Measurements from ENCODE around the gene CLHC1. TPM values are rescaled to one million over a fixed set of nuclear protein-coding genes. Genes with fewer than 3 reads are reported as not detected.

CLHC1 gene
- total and polyA plus RNA-seq, 3 donors from 2014 or later, result 7.9 to 21.2 (median 14.6) TPM

DNA sequence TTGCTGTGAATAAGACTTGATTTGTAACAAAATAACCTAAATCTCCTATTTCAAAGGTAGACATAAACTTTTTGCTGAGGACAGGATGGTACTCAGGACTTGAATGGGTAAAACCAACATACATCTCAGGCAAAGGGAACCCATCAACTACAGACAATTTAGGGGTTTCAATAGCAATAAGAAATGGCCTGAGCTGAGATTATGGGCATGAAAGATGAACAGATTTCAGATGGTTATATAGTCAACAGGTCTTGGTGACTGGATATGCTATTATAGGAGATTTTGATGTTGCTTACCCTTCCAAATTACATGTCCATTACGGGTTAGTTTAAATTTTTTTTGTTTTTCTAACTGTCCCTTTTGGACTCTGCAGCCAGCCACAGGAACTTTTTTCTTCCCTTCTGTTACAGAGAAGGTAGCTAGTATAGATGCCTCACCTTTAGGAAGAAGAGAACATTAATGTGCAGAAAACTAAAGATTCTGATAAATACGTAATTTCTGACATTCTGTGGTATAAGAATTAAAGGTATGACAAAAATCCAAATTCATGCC lies 5.0 kb upstream of the CLHC1 start:
- DNase-seq, result no peak
- H3K27me3 ChIP-seq, result no peaks in the 10 kb centered on the region
- H3K9me3 ChIP-seq, result no peaks in the 10 kb centered on the region
- H3K36me3 ChIP-seq (ENCODE audit: low read depth, missing control alignments), result no peaks in the 10 kb centered on the region
- H3K4me1 ChIP-seq, result peaks cover 11% of the 10 kb centered on the region
- intact Hi-C loops (cut with DNase I; ENCODE audit: low total_unique reads), result no loop called here
- no peak overlapping the region for H3K27ac ChIP-seq
- TF ChIP-seq, protein P1, sequence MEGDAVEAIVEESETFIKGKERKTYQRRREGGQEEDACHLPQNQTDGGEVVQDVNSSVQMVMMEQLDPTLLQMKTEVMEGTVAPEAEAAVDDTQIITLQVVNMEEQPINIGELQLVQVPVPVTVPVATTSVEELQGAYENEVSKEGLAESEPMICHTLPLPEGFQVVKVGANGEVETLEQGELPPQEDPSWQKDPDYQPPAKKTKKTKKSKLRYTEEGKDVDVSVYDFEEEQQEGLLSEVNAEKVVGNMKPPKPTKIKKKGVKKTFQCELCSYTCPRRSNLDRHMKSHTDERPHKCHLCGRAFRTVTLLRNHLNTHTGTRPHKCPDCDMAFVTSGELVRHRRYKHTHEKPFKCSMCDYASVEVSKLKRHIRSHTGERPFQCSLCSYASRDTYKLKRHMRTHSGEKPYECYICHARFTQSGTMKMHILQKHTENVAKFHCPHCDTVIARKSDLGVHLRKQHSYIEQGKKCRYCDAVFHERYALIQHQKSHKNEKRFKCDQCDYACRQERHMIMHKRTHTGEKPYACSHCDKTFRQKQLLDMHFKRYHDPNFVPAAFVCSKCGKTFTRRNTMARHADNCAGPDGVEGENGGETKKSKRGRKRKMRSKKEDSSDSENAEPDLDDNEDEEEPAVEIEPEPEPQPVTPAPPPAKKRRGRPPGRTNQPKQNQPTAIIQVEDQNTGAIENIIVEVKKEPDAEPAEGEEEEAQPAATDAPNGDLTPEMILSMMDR (IDR thresholded peaks at IDR 0.05), result no peak
- no peak for TF ChIP-seq POLR2A (IDR thresholded peaks at IDR 0.05)
- WGBS, 2 donors, result 88 to 89% methylated on average over 2 of the region's 2 CpGs
- no peak overlapping the region for H3K4me3 ChIP-seq

DNA sequence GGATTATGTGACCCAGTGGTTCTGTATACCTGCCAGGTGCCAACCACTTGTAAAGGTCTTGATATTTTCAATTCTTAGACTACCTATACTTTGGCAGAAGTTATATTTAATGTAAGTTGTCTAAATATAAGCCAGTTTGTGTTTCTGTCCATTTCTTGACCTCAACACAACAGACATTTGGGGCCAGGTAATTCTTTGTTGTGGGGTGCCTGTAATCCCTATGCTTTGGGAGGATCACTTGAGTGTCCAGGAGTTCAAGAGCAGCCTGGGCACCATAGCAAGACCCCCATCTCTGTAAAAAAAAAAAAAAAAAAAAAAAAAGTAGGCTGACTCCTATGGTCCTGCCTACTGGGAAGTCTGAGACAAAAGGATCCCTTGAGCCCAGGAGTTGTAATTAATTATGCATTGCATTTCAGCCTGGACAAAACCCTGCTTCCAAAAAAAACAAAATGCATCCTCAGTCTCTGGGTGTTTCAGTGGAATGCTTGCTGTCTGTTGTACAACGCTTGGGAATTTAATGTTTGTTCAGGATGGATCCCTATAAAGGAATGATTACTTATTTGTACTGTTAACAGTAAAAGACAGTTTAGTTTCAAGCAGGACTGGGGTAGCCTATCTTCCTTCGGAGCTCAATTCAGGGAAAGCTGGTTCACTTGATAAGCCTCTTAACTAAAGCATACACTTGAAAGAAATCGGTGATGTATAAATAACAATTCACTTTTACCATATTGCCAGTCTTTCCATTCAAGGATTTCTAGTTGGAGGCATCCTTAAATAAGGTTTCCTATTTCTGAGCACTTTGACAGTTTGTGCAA lies 3.8 kb upstream of the CLHC1 start:
- intact Hi-C loops (cut with DNase I; ENCODE audit: low total_unique reads), result no loop called here
- Histone ChIP-seq H3K4me1 (peaks cover 11% of the 10 kb centered on the region), H3K9me3 (no peaks in the 10 kb centered on the region), H3K27ac (no peak overlapping the region), H3K36me3 (ENCODE audit: low read depth, missing control alignments) (no peaks in the 10 kb centered on the region), H3K4me3 (no peak overlapping the region), H3K27me3 (no peaks in the 10 kb centered on the region)
- TF ChIP-seq, protein P1 (IDR thresholded peaks at IDR 0.05), result no peak
- no peak for TF ChIP-seq POLR2A (IDR thresholded peaks at IDR 0.05)
- no peak for DNase-seq
- WGBS, 2 donors, result 82 to 88% methylated on average over 3 of the region's 3 CpGs

DNA sequence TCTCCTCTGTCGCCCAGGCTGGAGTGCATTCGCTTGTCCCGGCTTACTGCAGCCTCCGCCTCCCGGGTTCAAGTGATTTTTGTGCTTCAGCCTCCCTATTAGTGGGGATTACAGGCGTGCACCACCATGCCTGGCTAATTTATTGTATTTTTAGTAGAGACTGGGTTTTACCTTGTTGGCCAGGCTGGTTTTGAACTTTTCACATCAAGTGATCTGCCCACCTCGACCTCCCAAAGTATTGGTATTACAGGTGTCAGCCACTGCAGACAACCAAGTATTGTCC lies 1.5 kb upstream of the CLHC1 start:
- peaks cover 11% of the 10 kb centered on the region for H3K4me1 ChIP-seq
- TF ChIP-seq POLR2A (IDR thresholded peaks at IDR 0.05), result no peak
- TF ChIP-seq, protein P1 (IDR thresholded peaks at IDR 0.05), result no peak
- no peaks in the 10 kb centered on the region for H3K9me3 ChIP-seq
- WGBS, 2 donors, result 48 to 56% methylated on average over 7 of the region's 7 CpGs
- H3K27me3 ChIP-seq, result no peaks in the 10 kb centered on the region
- peak overlapping the region; percentile 95 to 96 for H3K4me3 ChIP-seq
- intact Hi-C loops (cut with DNase I; ENCODE audit: low total_unique reads), result no loop called here
- no peak for DNase-seq
- no peaks in the 10 kb centered on the region for H3K36me3 ChIP-seq (ENCODE audit: low read depth, missing control alignments)
- H3K27ac ChIP-seq, result peak overlapping the region in 1 of 2 donors; percentile 95

DNA sequence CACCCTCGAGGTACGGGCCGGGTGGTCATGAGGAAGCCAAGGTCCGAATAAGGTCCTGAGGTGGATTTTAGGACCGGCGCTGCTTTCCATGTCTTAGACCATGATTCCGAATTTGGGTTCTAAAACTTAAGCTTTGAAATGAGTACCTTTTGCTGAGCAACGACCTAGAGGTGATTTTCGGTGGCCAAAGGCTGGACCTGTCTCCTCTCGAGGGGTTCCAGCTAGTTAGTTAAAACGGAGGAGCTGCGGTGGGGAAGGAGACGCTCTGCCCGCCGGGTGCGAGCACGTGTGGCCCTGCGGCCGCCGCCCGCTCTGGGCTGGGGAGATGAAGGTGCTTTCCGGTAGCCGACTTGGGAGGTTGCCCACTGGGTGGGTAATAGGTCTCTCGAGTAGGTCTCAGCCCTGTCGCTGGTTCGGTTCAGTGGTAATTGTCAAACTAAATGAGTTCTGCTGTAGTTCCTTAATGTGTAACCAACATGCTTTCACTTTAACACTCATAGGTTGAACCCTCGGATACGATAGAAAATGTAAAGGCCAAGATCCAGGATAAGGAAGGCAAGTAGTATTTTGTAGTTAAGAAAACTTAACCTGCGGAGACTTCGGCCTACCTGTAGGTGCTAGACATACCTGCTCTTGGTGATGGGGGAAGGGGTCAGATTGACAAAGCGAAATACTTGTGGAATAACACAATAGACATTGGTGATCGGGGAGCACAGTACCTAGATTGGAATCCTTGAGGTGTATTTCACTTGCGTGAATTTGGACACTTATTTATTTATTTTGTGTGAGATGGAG lies 967 bp upstream of the CLHC1 start:
- peak; percentile 42 for DNase-seq
- peak overlapping the region; percentile 95 to 98 for H3K27ac ChIP-seq
- TF ChIP-seq, protein P1 (IDR thresholded peaks at IDR 0.05), result no peak
- TF ChIP-seq POLR2A (IDR thresholded peaks at IDR 0.05), result no peak
- intact Hi-C loops (cut with DNase I; ENCODE audit: low total_unique reads), result no loop called here
- no peaks in the 10 kb centered on the region for H3K27me3 ChIP-seq
- no peaks in the 10 kb centered on the region for H3K36me3 ChIP-seq (ENCODE audit: low read depth, missing control alignments)
- peaks cover 11% of the 10 kb centered on the region for H3K4me1 ChIP-seq
- WGBS, 2 donors, result 3 to 8% methylated on average over 15 to 33 of the region's 33 CpGs
- no peaks in the 10 kb centered on the region for H3K9me3 ChIP-seq
- peak overlapping the region; percentile 95 to 96 for H3K4me3 ChIP-seq

Measured in testis (tissue), 3 donors.